ENCODE results near the gene ENPP3.
A peak's percentile ranks its signal among the peaks of the same experiment; 100 is the strongest.

ENPP3 gene

GRCh38 chr6:131636880-131637792, at the start of gene ENPP3:
TSS of gene ENPP3 (plus strand) at chr6:131637302. CDS start at chr6:131637385, 83 bp downstream.
- no peaks in the 10 kb centered on the region for H3K9me3 Mint-ChIP-seq
- no peak for ATAC-seq (replicated peaks; ENCODE audit: extremely low read depth, poor library complexity, severe bottlenecking)
- H3K4me3 Mint-ChIP-seq, result no peak within 1 kb of the TSS
- no peaks in the 10 kb centered on the region for H3K27me3 Mint-ChIP-seq
- H3K4me1 Mint-ChIP-seq, result no peaks in the 10 kb centered on the region
- H3K36me3 Mint-ChIP-seq (ENCODE audit: insufficient read depth), result no peaks in the 10 kb centered on the region
- DNase-seq (ENCODE audit: low spot score in 2 of 2), result no peak
- H3K27ac Mint-ChIP-seq (ENCODE audit: low read depth), result no peak within 1 kb of the TSS

GRCh38 chr6:131587909-131588308, 49.2 kb upstream of the ENPP3 start:
- ATAC-seq (replicated peaks; ENCODE audit: extremely low read depth, poor library complexity, severe bottlenecking) (no peak), DNase-seq (ENCODE audit: low spot score in 2 of 2) (no peak)
- no peaks in the 10 kb centered on the region for H3K27me3 Mint-ChIP-seq
- H3K36me3 Mint-ChIP-seq (ENCODE audit: insufficient read depth), result peaks cover 60% of the 10 kb centered on the region
- H3K27ac Mint-ChIP-seq (ENCODE audit: low read depth), result no peak overlapping the region
- no peak overlapping the region for H3K4me3 Mint-ChIP-seq
- no peaks in the 10 kb centered on the region for H3K9me3 Mint-ChIP-seq
- no peaks in the 10 kb centered on the region for H3K4me1 Mint-ChIP-seq

GRCh38 chr6:131588643-131589042, 48.5 kb upstream of the ENPP3 start:
- H3K4me3 Mint-ChIP-seq, result no peak overlapping the region
- H3K9me3 Mint-ChIP-seq, result no peaks in the 10 kb centered on the region
- DNase-seq (ENCODE audit: low spot score in 2 of 2), result no peak
- peak overlapping the region; percentile 65 for H3K27ac Mint-ChIP-seq (ENCODE audit: low read depth)
- no peak for ATAC-seq (replicated peaks; ENCODE audit: extremely low read depth, poor library complexity, severe bottlenecking)
- no peaks in the 10 kb centered on the region for H3K27me3 Mint-ChIP-seq
- H3K36me3 Mint-ChIP-seq (ENCODE audit: insufficient read depth), result peaks cover 59% of the 10 kb centered on the region
- H3K4me1 Mint-ChIP-seq, result no peaks in the 10 kb centered on the region

GRCh38 chr6:131592935-131593334, 44.2 kb upstream of the ENPP3 start:
- no peaks in the 10 kb centered on the region for H3K27me3 Mint-ChIP-seq
- H3K4me1 Mint-ChIP-seq, result peaks cover 5% of the 10 kb centered on the region
- H3K27ac Mint-ChIP-seq (ENCODE audit: low read depth), result no peak overlapping the region
- no peaks in the 10 kb centered on the region for H3K9me3 Mint-ChIP-seq
- H3K36me3 Mint-ChIP-seq (ENCODE audit: insufficient read depth), result peaks cover 64% of the 10 kb centered on the region
- DNase-seq (ENCODE audit: low spot score in 2 of 2), result no peak
- no peak for ATAC-seq (replicated peaks; ENCODE audit: extremely low read depth, poor library complexity, severe bottlenecking)
- no peak overlapping the region for H3K4me3 Mint-ChIP-seq

- H3K4me1 Mint-ChIP-seq, result peaks cover 5% of the 10 kb centered on the region
- peaks cover 64% of the 10 kb centered on the region for H3K36me3 Mint-ChIP-seq (ENCODE audit: insufficient read depth)
- no peak overlapping the region for H3K27ac Mint-ChIP-seq (ENCODE audit: low read depth)
- H3K27me3 Mint-ChIP-seq, result no peaks in the 10 kb centered on the region
- ATAC-seq (replicated peaks; ENCODE audit: extremely low read depth, poor library complexity, severe bottlenecking) (no peak), DNase-seq (ENCODE audit: low spot score in 2 of 2) (no peak)
- no peak overlapping the region for H3K4me3 Mint-ChIP-seq
- H3K9me3 Mint-ChIP-seq, result no peaks in the 10 kb centered on the region
Measured at GRCh38 chr6:131594074-131594473, 43.0 kb upstream of the ENPP3 start.

- Mint-ChIP-seq H3K36me3 (ENCODE audit: insufficient read depth) (peaks cover 74% of the 10 kb centered on the region), H3K4me3 (no peak overlapping the region), H3K27me3 (no peaks in the 10 kb centered on the region), H3K9me3 (no peaks in the 10 kb centered on the region), H3K27ac (ENCODE audit: low read depth) (no peak overlapping the region), H3K4me1 (peaks cover 5% of the 10 kb centered on the region)
- ATAC-seq (replicated peaks; ENCODE audit: extremely low read depth, poor library complexity, severe bottlenecking), result no peak
- DNase-seq (ENCODE audit: low spot score in 2 of 2), result no peak
Measured at GRCh38 chr6:131597446-131597845, 39.7 kb upstream of the ENPP3 start.

GRCh38 chr6:131600716-131601115, 36.4 kb upstream of the ENPP3 start:
- Mint-ChIP-seq H3K4me3 (no peak overlapping the region), H3K4me1 (peaks cover under 1% of the 10 kb centered on the region), H3K27ac (ENCODE audit: low read depth) (no peak overlapping the region), H3K36me3 (ENCODE audit: insufficient read depth) (peaks cover 76% of the 10 kb centered on the region), H3K9me3 (no peaks in the 10 kb centered on the region), H3K27me3 (no peaks in the 10 kb centered on the region)
- ATAC-seq (replicated peaks; ENCODE audit: extremely low read depth, poor library complexity, severe bottlenecking) (no peak), DNase-seq (ENCODE audit: low spot score in 2 of 2) (no peak)

- ATAC-seq (replicated peaks; ENCODE audit: extremely low read depth, poor library complexity, severe bottlenecking) (no peak), DNase-seq (ENCODE audit: low spot score in 2 of 2) (no peak)
- Mint-ChIP-seq H3K27ac (ENCODE audit: low read depth) (no peak overlapping the region), H3K27me3 (no peaks in the 10 kb centered on the region), H3K9me3 (no peaks in the 10 kb centered on the region), H3K4me1 (peaks cover 5% of the 10 kb centered on the region), H3K36me3 (ENCODE audit: insufficient read depth) (peaks cover 76% of the 10 kb centered on the region), H3K4me3 (no peak overlapping the region)
Measured at GRCh38 chr6:131602781-131603312, 34.3 kb upstream of the ENPP3 start.

GRCh38 chr6:131613296-131613925, 23.7 kb upstream of the ENPP3 start:
- H3K9me3 Mint-ChIP-seq, result no peaks in the 10 kb centered on the region
- no peak overlapping the region for H3K4me3 Mint-ChIP-seq
- no peaks in the 10 kb centered on the region for H3K27me3 Mint-ChIP-seq
- no peak overlapping the region for H3K27ac Mint-ChIP-seq (ENCODE audit: low read depth)
- peaks cover 10% of the 10 kb centered on the region for H3K4me1 Mint-ChIP-seq
- ATAC-seq (replicated peaks; ENCODE audit: extremely low read depth, poor library complexity, severe bottlenecking) (no peak), DNase-seq (ENCODE audit: low spot score in 2 of 2) (no peak)
- H3K36me3 Mint-ChIP-seq (ENCODE audit: insufficient read depth), result peaks cover 72% of the 10 kb centered on the region

GRCh38 chr6:131615275-131615674, 21.8 kb upstream of the ENPP3 start:
- no peak for DNase-seq (ENCODE audit: low spot score in 2 of 2)
- H3K36me3 Mint-ChIP-seq (ENCODE audit: insufficient read depth), result peaks cover 72% of the 10 kb centered on the region

GRCh38 chr6:131627724-131628682, 9.1 kb upstream of the ENPP3 start, which contains the start of gene MED23:
TSS of gene MED23 (minus strand) at chr6:131628242. CDS start at chr6:131628049, 193 bp downstream.
- ATAC-seq (replicated peaks; ENCODE audit: extremely low read depth, poor library complexity, severe bottlenecking) (peak; percentile 89), DNase-seq (ENCODE audit: low spot score in 2 of 2) (peak; percentile 92 to 99)
- H3K36me3 Mint-ChIP-seq (ENCODE audit: insufficient read depth), result peaks cover 24% of the 10 kb centered on the region
- no peaks in the 10 kb centered on the region for H3K9me3 Mint-ChIP-seq
- peak within 1 kb of the TSS; percentile 100 for H3K27ac Mint-ChIP-seq (ENCODE audit: low read depth)
- H3K4me3 Mint-ChIP-seq, result peak within 1 kb of the TSS; percentile 100
- H3K27me3 Mint-ChIP-seq, result no peaks in the 10 kb centered on the region
- H3K4me1 Mint-ChIP-seq, result peaks cover 33% of the 10 kb centered on the region

More at GRCh38 chr6:131615275-131615674, 21.8 kb upstream of the ENPP3 start:
- H3K4me3 Mint-ChIP-seq, result no peak overlapping the region
- no peaks in the 10 kb centered on the region for H3K27me3 Mint-ChIP-seq
- no peak for ATAC-seq (replicated peaks; ENCODE audit: extremely low read depth, poor library complexity, severe bottlenecking)
- H3K9me3 Mint-ChIP-seq, result no peaks in the 10 kb centered on the region
- no peak overlapping the region for H3K27ac Mint-ChIP-seq (ENCODE audit: low read depth)
- H3K4me1 Mint-ChIP-seq, result peaks cover 9% of the 10 kb centered on the region

GRCh38 chr6:131628726-131629125, 8.4 kb upstream of the ENPP3 start:
- Mint-ChIP-seq H3K36me3 (ENCODE audit: insufficient read depth) (peaks cover 17% of the 10 kb centered on the region), H3K9me3 (no peaks in the 10 kb centered on the region), H3K27ac (ENCODE audit: low read depth) (peak overlapping the region; percentile 100), H3K4me1 (peaks cover 28% of the 10 kb centered on the region), H3K27me3 (no peaks in the 10 kb centered on the region), H3K4me3 (peak overlapping the region; percentile 100)
- no peak for ATAC-seq (replicated peaks; ENCODE audit: extremely low read depth, poor library complexity, severe bottlenecking)
- no peak for DNase-seq (ENCODE audit: low spot score in 2 of 2)

Measured in central memory CD8-positive, alpha-beta T cell (primary cell).